HG03280 (cell line): Measurements from ENCODE around the gene RLN2.
A peak's percentile ranks its signal among the peaks of the same experiment; 100 is the strongest.
"Not testable (repeated sequence)": the region's sequence is repeated elsewhere in the genome, so short reads cannot be mapped to it uniquely, and the experiment has no call there.

Experiments
- ATAC-seq: cut with Tn5 transposase; IDR thresholded peaks from one replicate; pipeline ENCODE4 v1.9.1; 2021; ENCODE audit warnings: mild to moderate bottlenecking, moderate library complexity; ENCODE audit not compliant: unreplicated experiment

RLN2 gene, protein sequence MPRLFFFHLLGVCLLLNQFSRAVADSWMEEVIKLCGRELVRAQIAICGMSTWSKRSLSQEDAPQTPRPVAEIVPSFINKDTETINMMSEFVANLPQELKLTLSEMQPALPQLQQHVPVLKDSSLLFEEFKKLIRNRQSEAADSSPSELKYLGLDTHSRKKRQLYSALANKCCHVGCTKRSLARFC

GRCh38 chr9:5303840-5304795, at the start of gene RLN2:
TSS of gene RLN2 (minus strand) at chr9:5304716. CDS start at chr9:5304580, 136 bp downstream.
- ATAC-seq, result peak; percentile 99

DNA sequence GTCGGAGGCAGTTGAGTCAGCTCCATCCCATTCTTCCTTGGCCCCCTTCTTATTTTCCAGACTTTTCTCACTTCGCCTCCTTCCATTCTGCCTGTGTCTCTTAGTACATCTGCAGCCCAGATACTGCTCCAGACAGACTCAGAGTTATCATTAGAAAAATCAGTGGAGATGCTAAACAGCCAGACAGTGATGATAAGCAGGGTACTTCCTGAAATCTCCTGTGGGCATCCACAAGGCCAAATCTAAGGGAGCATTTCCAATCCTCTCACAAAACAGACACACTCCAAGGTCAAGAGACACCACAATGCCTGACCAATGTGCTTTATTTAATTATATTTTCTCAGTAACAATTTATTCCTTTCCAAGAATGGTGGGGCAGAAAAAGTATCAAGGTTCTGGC, 49.7 kb upstream of the RLN2 start:
- ATAC-seq, result no peak

DNA sequence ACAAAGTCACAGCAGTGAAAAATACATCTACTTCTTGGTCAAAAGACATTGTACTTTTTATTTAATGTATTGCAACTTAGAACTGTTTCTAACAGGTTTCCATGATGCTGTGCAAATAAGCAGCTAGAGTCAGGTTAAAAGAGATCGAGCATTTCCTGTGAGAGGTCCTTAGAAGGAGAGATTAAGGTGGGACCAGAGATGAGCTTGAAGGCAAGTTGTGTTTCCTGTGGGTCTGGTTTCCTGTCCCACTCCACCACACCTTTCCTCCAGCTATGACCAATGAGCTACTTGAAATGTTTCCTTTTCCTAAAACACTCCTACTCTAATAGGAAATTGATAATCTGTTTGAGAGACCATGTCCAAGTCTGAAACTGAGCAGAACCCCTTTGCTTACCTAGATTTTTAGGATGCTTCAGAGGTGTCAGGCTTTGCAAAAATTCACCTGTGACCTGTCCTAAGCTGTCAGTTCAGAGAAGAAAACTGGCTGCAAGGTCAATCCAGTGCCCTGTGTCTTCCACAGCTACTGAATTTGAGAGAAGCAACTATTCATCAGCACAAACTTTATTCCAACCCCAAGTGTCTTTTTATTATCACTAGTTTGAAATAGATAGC, 48.2 kb upstream of the RLN2 start:
- no peak for ATAC-seq

DNA sequence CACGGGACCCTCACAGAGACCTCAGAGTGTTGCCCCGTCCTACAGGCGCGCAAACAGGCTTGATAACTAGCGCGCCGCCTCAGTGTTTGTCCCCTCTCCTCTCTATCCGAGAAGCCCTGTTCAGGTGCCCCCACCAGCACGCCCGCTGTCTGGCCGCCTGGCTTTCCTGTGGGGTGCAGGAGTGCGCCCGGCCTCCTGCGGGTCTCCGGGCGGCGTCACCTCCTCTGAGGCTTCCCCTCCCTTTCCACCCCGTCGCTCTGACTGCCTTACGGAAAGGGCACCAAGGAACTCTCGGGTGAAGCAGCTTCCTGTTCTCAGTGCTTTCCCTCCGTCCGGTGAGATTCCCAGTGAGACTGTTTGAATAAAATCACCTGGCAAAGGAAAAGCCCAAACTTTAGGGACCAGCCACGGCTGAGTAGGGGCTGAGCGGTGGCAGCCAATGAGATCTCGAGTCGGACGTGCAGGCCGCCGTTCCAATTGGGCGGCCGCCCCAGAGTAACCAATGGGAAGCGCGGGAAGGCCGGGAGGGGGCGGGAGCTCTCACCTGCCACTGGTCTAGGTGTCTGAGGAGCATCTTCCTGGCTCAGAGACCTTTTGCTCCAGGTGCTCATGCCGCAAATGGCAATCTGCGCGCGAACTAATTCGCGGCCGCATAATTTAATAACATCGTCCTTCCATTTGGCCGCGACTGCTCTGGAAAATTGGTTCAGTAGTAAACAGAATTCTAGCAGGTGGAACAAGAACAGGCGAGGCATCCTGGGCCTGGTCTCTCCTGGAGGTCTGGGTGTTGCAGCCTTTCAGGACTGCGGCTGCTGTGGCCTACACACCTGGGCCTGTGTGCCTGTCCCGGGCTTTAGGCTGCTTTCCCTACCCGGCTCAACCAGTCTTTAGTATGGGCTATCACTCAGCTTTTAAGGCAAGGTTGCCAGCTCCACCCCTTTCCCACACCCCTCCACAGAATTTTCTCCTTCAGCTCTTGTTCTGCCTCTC, 34.8 kb upstream of the RLN2 start, which contains the start of gene RLN1:
Gene RLN1 (minus strand): TSS at position 885 of the 990 bp plus-strand sequence. CDS start 130 bp downstream, at position 755.
- peak; percentile 100 for ATAC-seq

GRCh38 chr9:5336688-5337087, 32.2 kb upstream of the RLN2 start:
- no peak for ATAC-seq

DNA sequence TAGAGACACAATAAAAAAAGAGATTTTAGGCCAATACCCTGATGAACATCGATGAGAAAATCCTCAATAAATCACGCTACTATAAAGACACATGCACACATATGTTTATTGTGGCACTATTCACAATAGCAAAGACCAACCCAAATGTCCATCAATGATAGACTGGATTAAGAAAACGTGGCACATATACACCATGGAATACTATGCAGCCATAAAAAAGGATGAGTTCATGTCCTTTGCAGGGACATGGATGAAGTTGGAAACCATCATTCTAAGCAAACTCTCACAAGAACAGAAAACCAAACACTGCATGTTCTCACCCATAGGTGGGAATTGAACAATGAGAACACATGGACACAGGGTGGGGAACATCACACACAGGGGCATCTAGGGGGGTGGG, 26.8 kb upstream of the RLN2 start:
- not testable (repeated sequence) for ATAC-seq

DNA sequence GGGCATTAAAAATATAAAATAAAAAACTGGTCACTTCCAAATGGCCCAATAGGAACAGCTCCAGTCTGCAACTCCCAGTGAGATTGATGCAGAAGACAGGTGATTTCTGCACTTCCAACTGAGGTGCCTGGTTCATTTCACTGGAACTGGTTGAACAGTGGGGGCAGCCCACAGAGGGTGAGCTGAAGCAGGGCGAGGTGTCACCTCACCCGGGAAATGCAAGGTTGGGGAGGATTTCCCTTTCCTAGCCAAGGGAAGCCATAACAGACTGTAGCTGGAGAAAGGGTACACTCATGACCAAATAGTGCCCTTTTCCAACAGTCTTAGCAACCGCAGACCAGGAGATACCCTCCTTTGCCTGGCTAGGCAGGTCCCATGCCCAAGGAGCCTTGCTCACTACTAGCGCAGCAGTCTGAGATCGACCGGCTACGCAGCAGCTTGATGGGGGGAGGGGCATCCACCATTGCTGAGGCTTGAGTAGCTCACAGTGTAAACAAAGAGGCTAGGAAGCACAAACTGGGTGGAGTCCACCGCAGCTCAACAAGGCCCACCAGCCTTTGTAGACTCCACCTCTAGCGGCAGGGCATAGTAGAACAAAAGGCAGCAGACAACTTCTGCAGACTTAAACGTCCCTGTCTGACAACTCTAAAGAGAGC, 22.5 kb upstream of the RLN2 start:
- no peak for ATAC-seq

DNA sequence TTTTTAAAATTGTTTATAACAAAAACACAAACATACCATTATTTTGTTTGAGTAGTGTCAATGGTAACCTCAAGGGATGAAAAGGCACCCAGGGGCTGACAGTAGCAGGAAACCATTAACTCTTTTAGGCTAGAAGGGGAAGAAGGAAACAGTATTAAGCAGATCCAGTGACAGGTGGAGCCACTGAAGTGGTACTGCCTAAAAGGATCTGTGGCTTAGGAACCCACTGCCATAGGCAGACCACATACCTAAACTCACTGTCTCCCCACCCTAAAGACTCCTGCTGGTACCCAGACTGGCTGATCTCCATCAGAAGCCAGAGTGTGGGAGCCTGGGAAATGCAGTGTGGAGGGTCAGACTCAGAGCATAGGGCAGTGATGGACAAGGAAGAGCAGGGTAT, 21.7 kb upstream of the RLN2 start:
- ATAC-seq, result no peak

DNA sequence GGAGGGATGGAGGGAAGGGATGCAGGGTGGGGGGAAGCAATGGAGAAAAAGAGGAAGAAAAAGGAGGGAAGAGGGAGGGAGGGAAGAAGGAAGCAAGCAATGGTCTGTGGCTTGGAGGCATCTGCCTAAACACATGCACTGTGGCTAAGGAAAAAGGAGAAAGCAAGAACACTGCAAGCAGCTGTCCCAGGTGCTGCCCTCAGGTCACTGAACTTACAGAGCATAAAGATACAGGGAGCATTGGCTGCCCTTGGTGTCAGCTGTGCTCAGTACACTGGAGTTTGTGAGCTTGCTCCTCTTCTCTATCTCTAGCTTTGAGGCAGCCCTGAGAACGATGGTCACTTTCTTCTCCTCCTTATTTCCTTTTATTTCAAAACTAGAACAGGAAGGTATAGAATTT, 17.1 kb upstream of the RLN2 start:
- ATAC-seq, result not testable (repeated sequence)

DNA sequence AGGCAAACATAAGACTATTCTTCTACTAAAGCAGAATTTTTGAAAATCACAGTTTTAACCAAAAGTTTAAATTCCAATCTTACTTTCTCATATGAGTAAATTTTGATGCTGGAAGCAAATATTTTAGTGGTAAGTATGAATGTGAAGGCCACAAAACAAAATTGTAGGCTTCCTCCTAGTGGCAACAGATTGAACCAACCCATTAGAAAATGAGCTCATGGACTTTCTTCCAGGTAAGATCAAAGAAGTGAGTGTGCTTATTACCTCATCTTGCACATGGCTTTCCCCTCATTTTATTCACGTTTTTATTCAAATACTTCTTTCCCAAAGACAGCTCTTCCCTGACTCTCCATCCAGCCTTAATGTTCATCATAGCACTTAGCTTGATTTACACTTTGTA, 16.5 kb upstream of the RLN2 start:
- ATAC-seq, result no peak

GRCh38 chr9:5316406-5316805, 11.9 kb upstream of the RLN2 start:
- ATAC-seq, result not testable (repeated sequence)

DNA sequence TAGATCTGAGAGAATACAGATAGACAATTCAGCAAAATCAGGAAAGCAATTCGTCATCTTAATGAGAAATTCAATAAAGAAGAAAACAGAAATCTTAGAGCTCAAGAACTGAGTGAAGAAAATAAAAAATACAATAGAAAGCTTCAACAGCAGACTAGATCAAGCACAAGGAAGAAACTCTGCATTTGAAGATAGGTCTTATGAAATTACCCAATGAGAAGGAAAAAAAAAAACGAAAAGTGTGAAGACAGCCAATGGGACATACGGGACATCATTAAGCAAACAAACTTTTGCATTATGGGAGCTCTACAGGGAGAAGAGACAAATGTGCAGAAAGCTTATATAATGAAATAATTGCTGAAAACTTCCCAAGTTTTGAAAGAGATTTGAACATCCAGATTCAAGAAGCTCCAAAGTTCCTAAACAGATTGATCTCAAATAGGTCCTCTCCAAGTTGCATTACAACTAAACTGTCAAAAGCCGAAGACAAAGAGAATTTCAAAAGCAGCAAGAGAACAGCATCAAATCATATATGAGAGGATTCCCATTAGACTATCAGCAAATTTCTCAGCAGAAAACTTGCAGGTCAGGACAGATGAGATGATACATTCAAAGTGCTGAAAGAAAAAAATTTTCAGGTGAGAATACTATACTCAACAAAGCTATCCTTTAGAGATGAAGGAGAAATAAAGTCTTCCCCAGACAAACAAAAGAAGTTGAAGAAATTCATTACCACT, 10.8 kb upstream of the RLN2 start:
- ATAC-seq, result no peak

- no peak for ATAC-seq
Measured at GRCh38 chr9:5310851-5311250, 6.3 kb upstream of the RLN2 start.

DNA sequence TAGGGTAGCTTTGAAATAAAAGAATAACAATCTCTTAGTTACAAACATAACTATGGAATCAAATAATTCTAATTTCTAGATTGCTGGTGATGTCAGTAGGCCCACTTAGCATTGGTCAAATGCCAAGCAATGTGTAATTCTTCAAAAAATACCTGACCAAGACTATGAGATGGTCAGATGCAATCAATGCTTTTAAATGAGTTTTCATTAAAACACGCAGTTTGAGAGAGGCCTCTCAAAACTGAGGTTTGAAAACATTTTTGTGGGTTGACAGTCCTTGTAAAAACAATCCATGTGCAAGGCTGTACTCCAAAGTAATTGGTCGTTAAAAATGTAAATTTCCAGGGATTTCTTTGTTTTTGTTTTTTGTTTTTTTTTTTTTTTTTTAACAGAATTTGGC, 1.2 kb upstream of the RLN2 start:
- ATAC-seq, result no peak

DNA sequence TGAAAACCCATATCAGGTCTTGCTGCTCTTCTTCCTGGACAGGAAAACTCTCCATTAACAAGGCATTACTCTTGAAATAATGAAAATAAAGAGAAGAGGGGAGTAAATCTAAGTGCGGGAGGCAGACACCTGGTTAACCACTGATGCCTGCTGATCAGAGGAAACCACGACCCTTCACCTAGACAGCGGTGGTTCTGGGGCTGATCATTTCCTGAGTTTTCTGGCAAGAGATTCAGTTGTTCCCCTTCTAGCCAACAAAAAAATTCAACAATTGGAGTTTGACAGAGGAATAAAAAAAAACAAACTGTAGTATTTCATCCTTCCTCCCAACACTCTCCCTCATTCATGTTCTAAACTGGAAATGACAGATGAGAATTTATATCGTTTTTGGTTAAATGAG, 3.0 kb downstream of the RLN2 start:
- no peak for ATAC-seq

DNA sequence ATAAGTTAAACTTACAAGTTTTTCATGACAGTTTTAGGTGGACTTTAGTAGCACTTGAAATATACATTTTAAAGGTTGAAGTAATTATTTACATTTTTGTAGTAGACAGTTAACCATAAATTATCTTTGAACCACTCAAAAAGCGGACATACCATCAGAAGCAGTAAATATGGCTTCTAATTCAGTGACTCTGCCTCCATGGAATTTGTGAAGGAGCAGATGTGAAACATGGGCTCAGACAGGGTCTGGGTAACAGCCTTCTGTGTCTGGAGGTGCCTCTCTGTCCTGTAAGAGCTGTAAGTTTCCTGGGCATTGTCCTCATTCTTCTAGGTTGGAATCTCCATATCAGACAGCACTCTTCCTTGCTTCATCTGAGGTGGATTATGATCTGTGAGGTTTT, 12.4 kb downstream of the RLN2 start:
- ATAC-seq, result no peak

- no peak for ATAC-seq
Measured at GRCh38 chr9:5288591-5288990, 15.9 kb downstream of the RLN2 start.

DNA sequence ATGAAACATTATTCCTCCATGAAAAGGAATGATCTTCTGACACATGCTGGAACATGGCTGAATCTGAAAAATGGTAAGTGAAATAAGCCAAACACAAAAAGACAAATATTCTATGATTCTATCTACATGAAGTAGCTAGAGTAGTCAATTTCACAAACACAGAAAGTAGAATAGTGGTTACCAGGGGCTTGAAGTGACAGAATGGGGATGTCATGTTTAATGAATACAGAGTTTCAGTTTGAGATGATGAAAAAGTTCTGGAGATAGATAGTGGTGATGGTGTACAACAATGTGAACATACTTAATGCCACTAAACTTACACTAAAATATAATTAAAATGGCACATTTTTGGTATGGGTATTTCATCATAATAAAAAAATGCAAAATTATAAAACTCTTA, 18.3 kb downstream of the RLN2 start:
- no peak for ATAC-seq

DNA sequence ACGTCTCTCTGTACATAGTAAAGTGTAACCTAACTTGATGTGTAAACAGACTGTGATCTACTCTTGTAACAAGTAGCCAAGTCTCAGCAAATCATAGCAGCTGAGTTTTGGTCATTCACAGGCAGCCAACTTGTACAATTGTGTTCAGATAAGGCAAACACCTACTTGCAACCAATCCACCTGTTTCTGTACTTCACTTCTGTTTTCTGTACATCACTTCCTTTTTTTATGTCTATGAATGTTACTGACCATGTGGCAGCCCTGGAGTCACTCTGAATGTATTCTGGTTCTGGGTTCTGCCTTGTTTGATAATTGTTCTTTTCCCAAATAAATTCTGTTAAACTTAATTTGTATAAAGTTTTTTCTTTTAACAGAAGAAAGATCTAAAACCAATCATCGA, 26.0 kb downstream of the RLN2 start:
- no peak for ATAC-seq
